Measurements from ENCODE around the gene TP63.

DNA sequence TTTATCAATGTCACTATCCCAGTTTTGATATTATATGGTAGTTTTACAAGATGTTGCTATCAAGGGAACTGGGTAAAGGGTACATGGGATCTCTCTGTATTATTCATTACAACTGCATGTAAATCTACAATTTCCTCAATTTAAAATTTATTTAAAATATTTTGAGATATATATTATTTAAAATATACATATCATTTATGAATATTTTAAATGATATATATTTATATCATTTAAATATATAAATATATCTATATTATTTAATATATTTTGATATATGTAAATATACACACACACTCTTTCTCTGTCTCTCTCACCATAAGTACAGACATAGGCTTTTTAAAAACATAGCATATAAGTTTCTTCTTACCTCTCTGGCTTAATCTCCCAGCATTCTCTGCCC, 104.7 kb downstream of the TP63 start:
- no peak for TF ChIP-seq POLR2AphosphoS5 (IDR thresholded peaks at IDR 0.05)
- TF ChIP-seq, protein P1, sequence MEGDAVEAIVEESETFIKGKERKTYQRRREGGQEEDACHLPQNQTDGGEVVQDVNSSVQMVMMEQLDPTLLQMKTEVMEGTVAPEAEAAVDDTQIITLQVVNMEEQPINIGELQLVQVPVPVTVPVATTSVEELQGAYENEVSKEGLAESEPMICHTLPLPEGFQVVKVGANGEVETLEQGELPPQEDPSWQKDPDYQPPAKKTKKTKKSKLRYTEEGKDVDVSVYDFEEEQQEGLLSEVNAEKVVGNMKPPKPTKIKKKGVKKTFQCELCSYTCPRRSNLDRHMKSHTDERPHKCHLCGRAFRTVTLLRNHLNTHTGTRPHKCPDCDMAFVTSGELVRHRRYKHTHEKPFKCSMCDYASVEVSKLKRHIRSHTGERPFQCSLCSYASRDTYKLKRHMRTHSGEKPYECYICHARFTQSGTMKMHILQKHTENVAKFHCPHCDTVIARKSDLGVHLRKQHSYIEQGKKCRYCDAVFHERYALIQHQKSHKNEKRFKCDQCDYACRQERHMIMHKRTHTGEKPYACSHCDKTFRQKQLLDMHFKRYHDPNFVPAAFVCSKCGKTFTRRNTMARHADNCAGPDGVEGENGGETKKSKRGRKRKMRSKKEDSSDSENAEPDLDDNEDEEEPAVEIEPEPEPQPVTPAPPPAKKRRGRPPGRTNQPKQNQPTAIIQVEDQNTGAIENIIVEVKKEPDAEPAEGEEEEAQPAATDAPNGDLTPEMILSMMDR (IDR thresholded peaks at IDR 0.05): no peak
